NCI-H2196 treated with DMSO at 0.1 percent for 48 hours (cell line): ENCODE measurements around the gene SLC25A43.
A peak's percentile ranks its signal among the peaks of the same experiment; 100 is the strongest.

Experiments
- DNase-seq: peaks from one replicate; lab custom pipeline; 2025; ENCODE audit not compliant: unreplicated experiment; lab: John Stamatoyannopoulos, UW

SLC25A43 gene

GRCh38 chrX:119495734-119496726 is 96.9 kb downstream of the SLC25A43 start:
- no peak for DNase-seq

GRCh38 chrX:119497185-119497584 is 98.0 kb downstream of the SLC25A43 start:
- DNase-seq: no peak

GRCh38 chrX:119500061-119500800 is 101.1 kb downstream of the SLC25A43 start:
- DNase-seq: no peak

- no peak for DNase-seq
Measured at GRCh38 chrX:119501511-119502148, 102.5 kb downstream of the SLC25A43 start.

GRCh38 chrX:119502727-119503483 is 103.8 kb downstream of the SLC25A43 start:
- peak; percentile 60 for DNase-seq

- DNase-seq: peak; percentile 10
Measured at GRCh38 chrX:119503484-119503861, 104.3 kb downstream of the SLC25A43 start.
